A673 (cell line): ENCODE data around the gene MRPL12. TPM values are rescaled to one million over a fixed set of nuclear protein-coding genes. Genes with fewer than 3 reads are reported as not detected.

ENCODE experiments used
- BruUV-seq: library from RNA; stranded (reverse); fragments of 400-500 nt; replicated peaks from 2 replicates; lab custom pipeline; 2021; lab: Mats Ljungman, UMichigan
- CTCF ChIA-PET: fragments of 300-600 bp; sonication (Branson Sonifier 250); formaldehyde crosslinking; loops from one replicate; lab custom pipeline; 2022; ENCODE audit warnings: antibody characterized with exemption; lab: Charles Lee
- POLR2A ChIA-PET: fragments of 300-600 bp; sonication (Branson Sonifier 250); formaldehyde crosslinking; loops from one replicate; lab custom pipeline; 2022; ENCODE audit warnings: antibody characterized with exemption; ENCODE audit not compliant: low non-redundant PET; lab: Charles Lee
- DNase-seq: peaks from one replicate; pipeline ENCODE4 v3.0.0-alpha.2; 2015; ENCODE audit warnings: low spot score
- H3K27ac ChIP-seq: fragments of 200-600 bp; sonication (generic); 2 replicates; pipeline ENCODE4 v1.5.1; 2016; ENCODE audit warnings: mixed run types, low read depth, mild to moderate bottlenecking, mixed read lengths, antibody characterized with exemption, low read length; ENCODE audit not compliant: poor library complexity, severe bottlenecking
- H3K27me3 ChIP-seq: fragments of 200-600 bp; sonication (generic); replicated peaks from 2 replicates; pipeline ENCODE4 v1.6.1; 2017; ENCODE audit warnings: mixed run types, low read depth, mild to moderate bottlenecking, mixed read lengths, antibody characterized with exemption, low read length; ENCODE audit not compliant: insufficient read depth, poor library complexity
- H3K36me3 ChIP-seq: fragments of 200-600 bp; sonication (generic); 2 replicates; pipeline ENCODE4 v1.6.1; 2016; ENCODE audit warnings: mixed run types, mild to moderate bottlenecking, mixed read lengths, antibody characterized with exemption, low read length; ENCODE audit not compliant: insufficient read depth, poor library complexity, severe bottlenecking
- H3K4me1 ChIP-seq: fragments of 200-600 bp; sonication (generic); 2 replicates; pipeline ENCODE4 v1.6.1; 2017; ENCODE audit warnings: mixed run types, mild to moderate bottlenecking, mixed read lengths, antibody characterized with exemption, low read length; ENCODE audit not compliant: insufficient read depth, poor library complexity, severe bottlenecking
- H3K4me3 ChIP-seq: fragments of 200-600 bp; sonication (generic); 2 replicates; pipeline ENCODE4 v1.5.1; 2016; ENCODE audit warnings: low read depth, mixed run types, mild to moderate bottlenecking, mixed read lengths, low read length; ENCODE audit not compliant: poor library complexity, severe bottlenecking
- H3K9me3 ChIP-seq: fragments of 200-600 bp; sonication (generic); 2 replicates; pipeline ENCODE4 v1.6.1; 2016; ENCODE audit warnings: mixed run types, low read depth, mild to moderate bottlenecking, mixed read lengths, antibody characterized with exemption, low read length; ENCODE audit not compliant: poor library complexity, severe bottlenecking
- CTCF ChIP-seq: fragments of 300-800, 200-600 bp; sonication (generic); conservative IDR thresholded peaks from 2 replicates; pipeline ENCODE4 v1.5.1; 2017; ENCODE audit warnings: low read depth, mild to moderate bottlenecking, antibody characterized with exemption, low read length, moderate library complexity, mixed read lengths
- EZH2 ChIP-seq: fragments of 200-600 bp; sonication (generic); IDR thresholded peaks from 2 replicates; pipeline ENCODE4 v1.6.1; 2017; ENCODE audit warnings: borderline replicate concordance, low read depth, mild to moderate bottlenecking, mixed read lengths, antibody characterized with exemption, low read length; ENCODE audit not compliant: poor library complexity, severe bottlenecking
- intact Hi-C: fragments of 100-400 bp; cut with micrococcal nuclease; formaldehyde crosslinking; loops from one replicate; pipeline ENCODE4 v1.10.0; 2022; ENCODE audit not compliant: unreplicated experiment
- total RNA-seq: library from RNA; stranded (reverse); gene quantifications from 2 replicates; pipeline ENCODE4 v1.2.3, GENCODE V29; 2021

The MRPL12 gene
- total RNA-seq, 1 experiment from 2014 or later, result 186 TPM

- peak overlapping the region; percentile 97 for H3K27ac ChIP-seq
- POLR2A ChIA-PET, result no interaction called here
- intact Hi-C loops, result no loop called here
These were observed 834 bp downstream of the MRPL12 start for GRCh38 chr17:81703747-81704654.

GRCh38 chr17:81705518-81706231 lies 2.5 kb downstream of the MRPL12 start:
- no peaks in the 10 kb centered on the region for H3K27me3 ChIP-seq

More at GRCh38 chr17:81703747-81704654, 834 bp downstream of the MRPL12 start:
- peaks cover 62% of the 10 kb centered on the region for H3K36me3 ChIP-seq
- peak overlapping the region; percentile 98 for H3K4me3 ChIP-seq
- H3K9me3 ChIP-seq, result no peaks in the 10 kb centered on the region
- peaks cover 23% of the 10 kb centered on the region for H3K4me1 ChIP-seq
- DNase-seq, result no peak
- BruUV-seq, result no TSS peak
- H3K27me3 ChIP-seq, result no peaks in the 10 kb centered on the region
- CTCF ChIA-PET, result no interaction called here
- TF ChIP-seq CTCF (no peak), EZH2 (no peak)

GRCh38 chr17:81706232-81706611 lies 3.1 kb downstream of the MRPL12 start:
- Histone ChIP-seq H3K9me3 (no peaks in the 10 kb centered on the region), H3K27ac (no peak overlapping the region), H3K27me3 (no peaks in the 10 kb centered on the region), H3K36me3 (peaks cover 48% of the 10 kb centered on the region), H3K4me1 (peaks cover 29% of the 10 kb centered on the region), H3K4me3 (no peak overlapping the region)
- POLR2A ChIA-PET, result no interaction called here
- no peak for DNase-seq
- intact Hi-C loops, result no loop called here
- BruUV-seq, result no TSS peak
- TF ChIP-seq EZH2 (no peak), CTCF (no peak)
- CTCF ChIA-PET, result no interaction called here

More at GRCh38 chr17:81705518-81706231, 2.5 kb downstream of the MRPL12 start:
- POLR2A ChIA-PET, result no interaction called here
- intact Hi-C loops, result no loop called here
- Histone ChIP-seq H3K36me3 (peaks cover 54% of the 10 kb centered on the region), H3K27ac (no peak overlapping the region), H3K9me3 (no peaks in the 10 kb centered on the region), H3K4me3 (no peak overlapping the region), H3K4me1 (peaks cover 29% of the 10 kb centered on the region)
- TSS peak; percentile 29 for BruUV-seq
- CTCF ChIA-PET, result no interaction called here
- DNase-seq, result no peak
- TF ChIP-seq EZH2, result no peak
